HG03139 (cell line): ENCODE measurements around the gene RCSD1.

Experiments used
- ATAC-seq: cut with Tn5 transposase; IDR thresholded peaks from one replicate; pipeline ENCODE4 v1.9.1; 2021; ENCODE audit not compliant: unreplicated experiment

Gene RCSD1

GRCh38 chr1:167640051-167640450, 10.0 kb downstream of the RCSD1 start:
- no peak for ATAC-seq

DNA sequence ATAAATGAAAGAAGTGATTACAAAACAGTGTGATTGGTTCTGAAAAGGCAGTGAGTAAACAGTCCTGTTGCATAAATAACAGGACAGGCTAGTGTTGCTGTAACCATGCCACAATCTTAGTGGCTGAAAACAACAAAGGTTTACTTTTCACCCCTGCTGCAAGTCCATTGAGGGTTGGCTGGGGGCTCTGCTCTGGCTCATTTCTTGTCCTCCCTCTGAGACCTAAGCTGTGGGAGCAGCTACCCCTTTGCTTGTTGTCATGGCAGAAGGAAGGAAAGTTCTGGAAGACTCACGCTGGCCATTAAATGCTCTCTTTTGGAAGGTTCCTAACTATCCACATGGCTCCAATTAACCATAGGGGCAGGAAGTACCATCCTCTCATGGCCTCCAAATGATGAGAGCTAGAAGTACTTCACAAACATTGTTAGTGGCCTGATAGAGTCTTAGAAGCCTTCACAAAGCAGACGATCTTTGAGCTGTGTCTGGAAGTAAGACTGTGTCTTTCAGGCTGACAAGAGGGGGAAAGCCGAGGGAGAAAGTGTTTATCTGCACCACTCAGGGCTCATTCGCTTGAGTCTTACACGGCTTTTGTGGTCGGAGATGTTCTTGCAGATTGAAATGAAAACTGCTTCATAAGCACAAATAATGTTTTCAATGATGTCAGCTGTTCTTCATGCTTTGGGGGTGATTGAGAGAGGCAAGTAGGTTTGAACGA, 11.9 kb downstream of the RCSD1 start:
- no peak for ATAC-seq

DNA sequence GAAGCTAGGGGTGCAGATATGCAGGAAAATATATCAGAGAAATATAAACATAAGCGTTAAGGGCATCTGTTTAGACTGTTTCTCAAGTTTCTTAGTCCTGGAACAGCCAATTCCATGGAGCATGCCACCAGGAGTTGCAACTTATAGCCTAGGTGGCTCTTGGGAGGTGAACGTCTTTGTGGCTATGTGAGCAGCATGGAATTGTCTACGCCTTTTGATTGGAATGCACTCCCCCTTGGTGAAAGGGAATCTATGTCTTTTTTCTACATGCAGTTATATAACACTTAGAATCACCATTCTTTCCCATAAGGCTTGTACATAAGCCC, 12.4 kb downstream of the RCSD1 start:
- ATAC-seq = no peak

DNA sequence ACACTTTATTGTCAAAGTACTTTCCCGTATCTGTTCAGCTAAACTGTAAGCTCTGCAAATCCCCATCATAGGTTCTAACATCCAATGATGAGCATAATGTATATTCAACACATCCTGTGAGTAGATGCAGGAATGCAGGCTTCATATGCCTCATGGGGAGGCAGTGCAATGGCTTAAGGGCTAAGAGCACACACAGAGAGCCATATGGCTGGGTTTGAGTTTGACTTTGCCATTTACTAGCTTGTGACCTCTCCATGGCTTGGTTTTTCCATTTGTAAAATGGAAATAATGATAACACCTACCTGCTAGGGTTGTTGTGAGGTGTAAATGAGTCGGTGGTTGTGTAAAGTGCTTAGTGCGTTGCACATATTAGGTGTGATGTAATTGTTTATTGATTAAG, 13.4 kb downstream of the RCSD1 start:
- ATAC-seq = no peak

- ATAC-seq = no peak
Measured at GRCh38 chr1:167644551-167644950, 14.5 kb downstream of the RCSD1 start.

DNA sequence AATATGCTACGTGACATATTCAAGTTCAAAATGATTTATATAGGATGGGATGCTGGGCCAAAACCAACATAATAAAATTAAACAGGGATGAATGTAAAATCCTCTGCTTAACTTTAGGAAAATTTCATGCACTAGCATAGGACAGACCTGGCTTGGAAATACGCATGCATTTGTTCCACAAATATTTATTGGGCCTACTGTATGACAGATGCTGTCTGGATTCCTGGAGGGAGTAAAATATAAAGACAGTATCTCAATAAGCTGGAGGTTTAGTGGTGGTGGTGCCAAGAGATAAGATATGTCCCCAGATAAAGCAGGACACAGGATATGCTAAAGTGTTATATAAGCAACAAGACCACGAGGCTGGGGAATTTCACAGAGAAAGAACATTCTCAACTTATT, 15.1 kb downstream of the RCSD1 start:
- no peak for ATAC-seq

- ATAC-seq = no peak
Measured at GRCh38 chr1:167645625-167646414, 15.8 kb downstream of the RCSD1 start.

DNA sequence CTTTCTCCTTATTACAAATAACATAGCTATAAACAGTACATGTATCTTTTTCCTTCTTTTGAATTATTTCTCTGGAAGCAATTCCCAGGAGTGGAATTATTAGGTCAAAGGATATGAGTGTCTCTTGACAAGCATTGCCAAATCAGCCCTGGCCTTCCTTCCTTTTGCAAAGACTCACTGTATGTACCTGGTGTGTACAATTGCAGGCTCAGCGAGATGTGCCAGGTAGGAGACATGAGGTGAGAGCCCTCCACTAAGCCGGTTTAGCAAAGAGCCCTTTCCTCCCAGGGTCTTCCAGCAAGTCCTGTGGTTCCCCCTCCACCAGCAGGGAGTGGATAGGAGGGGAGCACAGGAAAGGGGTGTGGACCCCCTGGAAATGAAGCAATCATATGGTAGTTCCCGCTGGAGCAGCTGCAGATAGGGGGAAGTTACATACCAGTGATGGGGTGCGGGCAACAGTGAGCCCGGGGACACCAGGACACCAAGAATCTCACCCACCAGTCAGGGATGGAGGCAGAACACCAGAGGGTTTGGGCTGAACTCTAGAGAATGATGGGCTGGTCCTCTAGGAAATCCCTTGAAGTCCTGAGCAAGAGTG, 18.3 kb downstream of the RCSD1 start:
- ATAC-seq = no peak

- ATAC-seq = no peak
Measured at GRCh38 chr1:167648978-167649744, 19.1 kb downstream of the RCSD1 start.

DNA sequence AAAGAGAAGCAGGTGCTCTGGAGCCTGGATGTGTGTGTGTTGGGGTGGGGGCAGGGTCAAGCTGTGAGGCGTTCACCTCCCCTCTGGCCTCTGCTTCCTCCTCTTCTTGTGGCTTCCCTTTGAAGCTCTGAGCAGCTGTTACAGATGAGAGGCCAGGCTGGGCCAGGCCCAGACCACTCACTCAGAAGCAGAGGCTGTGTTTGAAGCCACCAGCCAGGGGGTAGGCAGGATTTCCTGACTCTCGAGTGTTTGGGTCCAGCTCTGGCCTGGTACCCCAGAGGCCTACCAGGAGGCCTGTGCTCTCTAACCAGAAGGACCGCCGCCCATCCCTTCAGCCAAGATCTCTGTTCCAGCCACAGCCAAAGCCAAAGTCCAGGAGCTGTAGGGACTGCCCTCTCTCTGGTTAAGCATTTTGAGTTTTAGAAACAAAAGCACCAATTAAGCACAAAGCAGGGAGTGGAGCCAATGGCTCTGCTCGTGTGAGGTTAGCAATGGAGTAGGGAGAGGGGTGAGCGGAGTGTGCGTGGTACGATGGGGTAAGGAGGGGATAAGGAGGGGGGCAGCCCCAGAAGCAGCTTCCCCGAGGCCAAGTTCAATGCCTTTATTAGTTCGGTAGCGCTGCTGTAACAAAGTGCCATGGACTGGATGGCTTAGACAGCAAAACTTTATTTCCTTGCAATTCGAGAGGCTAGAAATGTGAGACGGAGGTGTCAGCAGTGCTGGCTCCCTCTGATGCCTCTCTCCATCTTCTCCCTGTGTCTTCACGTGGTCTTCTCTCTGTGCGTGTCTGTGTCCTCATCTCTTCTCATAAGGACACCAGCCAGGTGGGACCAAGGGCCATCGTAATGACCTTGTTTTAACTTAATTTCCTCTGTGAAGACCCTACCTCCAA, 20.5 kb downstream of the RCSD1 start:
- peak; percentile 71 for ATAC-seq

DNA sequence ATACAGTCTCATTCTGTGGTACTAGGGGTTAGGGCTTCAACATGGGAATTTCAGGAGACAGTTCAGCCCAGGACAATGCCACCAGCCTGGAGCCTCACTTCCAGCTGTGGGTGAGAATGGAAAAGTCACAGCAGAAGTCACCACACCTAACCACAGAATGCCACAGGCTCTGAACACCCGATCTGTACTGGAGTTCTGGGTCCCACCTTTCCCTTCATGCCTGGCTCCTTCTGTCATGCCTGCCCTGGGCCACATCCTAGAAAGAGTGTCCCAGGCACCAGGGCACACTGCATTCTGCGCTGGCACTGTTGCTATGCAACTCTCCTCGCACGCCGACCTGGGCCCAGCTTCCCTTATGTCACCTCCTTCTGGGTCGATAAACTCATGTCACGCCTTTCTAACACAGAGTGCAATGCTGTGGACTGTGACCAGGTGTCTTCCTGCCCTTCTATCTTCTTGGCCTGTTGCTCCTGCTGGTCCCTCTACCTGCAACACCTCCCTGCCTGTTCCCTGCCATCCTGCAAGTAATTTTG, 21.2 kb downstream of the RCSD1 start:
- ATAC-seq = peak; percentile 45

GRCh38 chr1:167654975-167655575, 25.0 kb downstream of the RCSD1 start:
- ATAC-seq = no peak

DNA sequence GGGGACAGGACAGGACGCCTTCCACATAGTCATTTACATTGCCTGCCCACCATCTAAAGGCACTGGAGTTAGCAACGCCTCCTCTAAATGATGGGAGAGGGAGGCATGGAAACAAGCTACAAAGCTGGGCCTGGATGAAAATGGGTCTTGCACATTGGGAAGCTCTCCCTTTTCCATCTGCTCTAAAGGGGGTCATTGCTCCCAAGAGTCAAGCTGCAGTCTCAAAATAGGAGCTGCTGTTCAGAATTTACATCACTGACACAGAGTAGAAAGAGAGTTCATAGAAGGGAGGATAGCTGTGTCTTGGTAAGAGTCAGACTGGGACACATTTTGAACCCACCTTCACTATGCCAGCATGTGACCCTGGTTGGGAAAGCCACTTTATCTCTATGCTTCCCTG, 26.6 kb downstream of the RCSD1 start:
- no peak for ATAC-seq

DNA sequence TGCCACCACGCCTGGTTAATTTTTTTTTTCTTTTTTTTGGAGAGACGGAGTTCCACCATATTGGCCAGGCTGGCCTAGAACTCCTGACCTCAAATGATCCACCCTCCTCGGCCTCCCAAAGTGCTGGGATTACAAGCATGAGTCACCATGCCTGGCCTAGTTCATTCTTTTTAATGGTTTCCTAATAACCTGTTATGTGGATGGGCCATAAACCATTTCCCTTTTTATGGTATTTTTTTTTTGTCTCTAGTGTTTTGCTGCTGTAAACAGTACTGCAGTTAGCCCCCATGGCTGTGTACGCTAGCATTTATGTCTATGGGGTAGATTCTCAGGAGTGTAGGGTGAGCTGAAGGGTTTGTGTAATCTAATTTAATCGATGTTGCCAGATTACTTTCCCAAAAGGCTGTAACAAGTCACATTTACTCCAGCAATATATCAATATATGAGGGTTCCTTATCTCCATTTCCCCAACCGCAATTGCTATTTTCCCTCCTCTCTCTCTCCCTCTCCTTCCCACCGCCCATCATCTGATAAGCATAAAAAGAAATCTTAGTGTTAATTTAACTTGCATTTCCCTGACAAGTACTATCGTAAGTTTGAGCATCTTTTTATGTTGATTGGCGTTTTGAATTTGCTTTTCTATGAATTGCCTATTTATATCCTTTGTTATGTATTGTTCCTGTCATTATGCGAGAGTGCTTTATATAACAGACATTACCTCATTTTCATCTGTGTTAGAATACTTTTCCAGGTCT, 28.7 kb downstream of the RCSD1 start:
- ATAC-seq = no peak

- no peak for ATAC-seq
Measured at GRCh38 chr1:167659450-167659849, 29.4 kb downstream of the RCSD1 start.

GRCh38 chr1:167659881-167660280, 29.8 kb downstream of the RCSD1 start:
- ATAC-seq = no peak

GRCh38 chr1:167661527-167662426, 31.7 kb downstream of the RCSD1 start:
- ATAC-seq = no peak
